Trophoblast cell (in vitro differentiated cells and primary cell): ENCODE measurements around the gene SRSF10.
"Not testable (repeated sequence)": the region's sequence is repeated elsewhere in the genome, so short reads cannot be mapped to it uniquely, and the experiment has no call there.

ENCODE experiments used
- DNase-seq, 2 donors: peaks; one replicate each; pipeline ENCODE4 v3.0.0-alpha.2; 2016
- H2AFZ ChIP-seq: 2 replicates; pipeline ENCODE4 v1.6.1; 2013; ENCODE audit warnings: low read length, moderate library complexity, mild to moderate bottlenecking; ENCODE audit not compliant: insufficient read depth, poor library complexity
- H2AK5ac ChIP-seq: 2 replicates; pipeline ENCODE4 v1.6.1; 2013; ENCODE audit warnings: mild to moderate bottlenecking, low read length
- H2BK120ac ChIP-seq: 2 replicates; pipeline ENCODE4 v1.6.1; 2013; ENCODE audit warnings: low read length, mild to moderate bottlenecking, moderate library complexity; ENCODE audit not compliant: insufficient read depth, poor library complexity
- H2BK12ac ChIP-seq: 2 replicates; pipeline ENCODE4 v1.6.1; 2013; ENCODE audit warnings: mild to moderate bottlenecking, low read length, moderate library complexity
- H2BK5ac ChIP-seq: 2 replicates; pipeline ENCODE4 v1.6.1; 2013; ENCODE audit warnings: low read length, low read depth, moderate library complexity, mild to moderate bottlenecking; ENCODE audit not compliant: poor library complexity
- H3K14ac ChIP-seq: 2 replicates; pipeline ENCODE4 v1.6.1; 2013; ENCODE audit warnings: mild to moderate bottlenecking, low read length
- H3K18ac ChIP-seq: 2 replicates; pipeline ENCODE4 v1.6.1; 2013; ENCODE audit warnings: mild to moderate bottlenecking, low read length
- H3K23ac ChIP-seq: 2 replicates; pipeline ENCODE4 v1.6.1; 2013; ENCODE audit warnings: low read length
- H3K27ac ChIP-seq: 2 replicates; pipeline ENCODE4 v1.5.1; 2013; ENCODE audit warnings: low read depth, mild to moderate bottlenecking, inconsistent platforms, low read length, moderate library complexity
- H3K27me3 ChIP-seq: 2 replicates; pipeline ENCODE4 v1.6.1; 2013; ENCODE audit warnings: inconsistent platforms, mild to moderate bottlenecking, low read length, moderate library complexity; ENCODE audit not compliant: insufficient read depth
- H3K36me3 ChIP-seq, 2 experiments: 1 replicate in 1 of 2; 2 replicates in 1 of 2; pipeline ENCODE4 v1.6.1; 2013; ENCODE audit warnings: low read length in 2 of 2, mild to moderate bottlenecking in 2 of 2, moderate library complexity in 1 of 2; ENCODE audit not compliant: insufficient read depth in 2 of 2, control insufficient read depth in 1 of 2
- H3K4ac ChIP-seq: 2 replicates; pipeline ENCODE4 v1.6.1; 2013; ENCODE audit warnings: low read depth, mild to moderate bottlenecking, low read length, moderate library complexity
- H3K4me1 ChIP-seq, 2 experiments: 1 replicate in 1 of 2; 2 replicates in 1 of 2; pipeline ENCODE4 v1.6.1; 2013; ENCODE audit warnings: low read length in 2 of 2, mild to moderate bottlenecking in 2 of 2, moderate library complexity in 1 of 2; ENCODE audit not compliant: insufficient read depth in 2 of 2, control insufficient read depth in 1 of 2
- H3K4me2 ChIP-seq: 2 replicates; pipeline ENCODE4 v1.6.1; 2013; ENCODE audit warnings: inconsistent platforms, mild to moderate bottlenecking, low read length, moderate library complexity
- H3K4me3 ChIP-seq: 2 replicates; pipeline ENCODE4 v1.5.1; 2013; ENCODE audit warnings: mild to moderate bottlenecking, low read depth, low read length, inconsistent platforms
- H3K79me1 ChIP-seq: one replicate; pipeline ENCODE4 v1.6.1; 2013; ENCODE audit warnings: low read length
- H3K79me2 ChIP-seq: 2 replicates; pipeline ENCODE4 v1.6.1; 2013; ENCODE audit warnings: low read length, mild to moderate bottlenecking; ENCODE audit not compliant: control insufficient read depth, insufficient read depth, poor library complexity
- H3K9ac ChIP-seq: 2 replicates; pipeline ENCODE4 v1.6.1; 2013; ENCODE audit warnings: mild to moderate bottlenecking, low read length
- H3K9me3 ChIP-seq: 2 replicates; pipeline ENCODE4 v1.6.1; 2013; ENCODE audit warnings: low read depth, mild to moderate bottlenecking, control low read depth, inconsistent platforms, low read length; ENCODE audit not compliant: insufficient read depth
- H4K12ac ChIP-seq: 2 replicates; pipeline ENCODE4 v1.6.1; 2013; ENCODE audit warnings: low read depth, mild to moderate bottlenecking, low read length, moderate library complexity
- H4K8ac ChIP-seq: 2 replicates; pipeline ENCODE4 v1.6.1; 2013; ENCODE audit warnings: low read depth, mild to moderate bottlenecking, low read length, moderate library complexity
- H4K91ac ChIP-seq: one replicate; pipeline ENCODE4 v1.6.1; 2013; ENCODE audit warnings: low read depth, mild to moderate bottlenecking, low read length, moderate library complexity
- WGBS: extraction: QIAGEN DNeasy Blood & Tissue Kit; methylation state at CpG from one replicate; pipeline ENCODE4 v1.1.7; 2013; ENCODE audit warnings: missing lambda C conversion rate; ENCODE audit not compliant: insufficient read length, insufficient coverage; ENCODE audit errors: extremely low coverage; 5-methylcytosine and 5-hydroxymethylcytosine counted together

SRSF10 gene

DNA sequence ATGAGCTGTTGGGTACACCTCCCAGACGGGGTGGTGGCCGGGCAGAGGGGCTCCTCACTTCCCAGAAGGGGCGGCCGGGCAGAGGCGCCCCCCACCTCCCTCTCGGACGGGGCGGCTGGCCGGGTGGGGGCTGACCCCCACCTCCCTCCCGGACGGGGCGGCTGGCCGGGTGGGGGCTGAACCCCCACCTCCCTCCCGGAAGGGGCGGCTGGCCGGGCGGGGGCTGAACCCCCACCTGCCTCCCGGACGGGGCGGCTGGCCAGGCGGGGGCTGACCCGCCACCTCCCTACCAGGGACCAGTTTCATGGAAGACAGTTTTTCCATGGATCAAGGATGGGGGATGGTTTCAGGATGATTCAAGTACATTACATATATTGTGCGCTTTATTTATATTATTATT lies 6.9 kb upstream of the SRSF10 start:
- not testable (repeated sequence) for H3K27ac ChIP-seq, H3K79me1 ChIP-seq, H4K12ac ChIP-seq, H3K14ac ChIP-seq, H2BK120ac ChIP-seq, H3K9ac ChIP-seq, H3K9me3 ChIP-seq, H2BK5ac ChIP-seq, H3K23ac ChIP-seq, H3K4me3 ChIP-seq, H2AK5ac ChIP-seq, H3K4ac ChIP-seq, H3K4me2 ChIP-seq, H2AFZ ChIP-seq, H4K91ac ChIP-seq, H3K18ac ChIP-seq, H3K4me1 ChIP-seq, H3K27me3 ChIP-seq, H4K8ac ChIP-seq, H2BK12ac ChIP-seq, H3K79me2 ChIP-seq, DNase-seq, H3K36me3 ChIP-seq
- no CpG with 5 or more reads among the region's 23 CpGs for WGBS

- Histone ChIP-seq H2BK120ac (no peak overlapping the region), H3K79me1 (peaks cover 7% of the 10 kb centered on the region), H2BK5ac (no peak overlapping the region), H2AFZ (no peak overlapping the region), H3K27ac (no peak overlapping the region), H3K23ac (no peak overlapping the region), H3K9me3 (no peaks in the 10 kb centered on the region), H4K91ac (no peak overlapping the region), H4K8ac (no peak overlapping the region), H4K12ac (no peak overlapping the region), H3K36me3 (no peaks in the 10 kb centered on the region), H3K4ac (no peak overlapping the region), H2BK12ac (no peak overlapping the region), H3K79me2 (peaks cover 5% of the 10 kb centered on the region), H3K9ac (no peak overlapping the region), H3K27me3 (no peaks in the 10 kb centered on the region), H3K18ac (no peak overlapping the region), H2AK5ac (no peak overlapping the region), H3K4me2 (no peak overlapping the region), H3K4me1 (peaks cover 3% of the 10 kb centered on the region in 2 experiments), H3K4me3 (no peak overlapping the region), H3K14ac (no peak overlapping the region)
- no peak for DNase-seq
- no CpG with 5 or more reads among the region's 5 CpGs for WGBS
Observed at GRCh38 chr1:23984417-23985186, 4.5 kb upstream of the SRSF10 start.

DNA sequence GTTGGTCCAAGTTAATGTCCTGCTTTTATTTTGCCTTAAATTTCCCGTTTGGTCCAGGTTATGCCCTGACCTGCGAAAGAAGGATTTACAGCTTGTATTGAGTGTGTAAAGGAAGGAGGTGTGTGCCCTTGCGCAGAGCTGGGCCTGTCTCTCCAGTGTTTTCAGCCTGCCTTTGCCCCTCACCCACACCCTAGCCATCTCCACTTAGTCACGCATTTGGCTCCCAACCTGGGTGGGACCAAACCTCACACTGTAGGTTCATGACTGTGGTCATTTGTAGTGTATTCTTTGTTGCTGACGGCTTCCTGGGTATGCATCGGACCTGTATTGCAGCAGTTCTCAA lies 572 bp upstream of the SRSF10 start:
- no peak overlapping the region for H3K23ac ChIP-seq
- peak overlapping the region; percentile 22 for H3K27ac ChIP-seq

GRCh38 chr1:23979387-23979880 lies 693 bp downstream of the SRSF10 start:
- Histone ChIP-seq H2BK5ac (peak overlapping the region; percentile 96), H3K4me1 (peaks cover 3% of the 10 kb centered on the region in 2 experiments), H3K14ac (peak overlapping the region; percentile 100), H3K23ac (no peak overlapping the region), H3K4me2 (peak overlapping the region; percentile 65), H4K91ac (peak overlapping the region; percentile 95), H2BK120ac (peak overlapping the region; percentile 86), H4K12ac (peak overlapping the region; percentile 99), H4K8ac (peak overlapping the region; percentile 96), H3K9me3 (no peaks in the 10 kb centered on the region), H3K4me3 (peak overlapping the region; percentile 98), H3K36me3 (peaks cover 6 to 9% of the 10 kb centered on the region in 2 experiments), H3K27me3 (no peaks in the 10 kb centered on the region), H3K4ac (peak overlapping the region; percentile 99), H3K9ac (peak overlapping the region; percentile 99), H3K79me2 (peaks cover 17% of the 10 kb centered on the region), H2AFZ (no peak overlapping the region), H3K18ac (peak overlapping the region; percentile 100), H2BK12ac (no peak overlapping the region), H3K79me1 (peaks cover 8% of the 10 kb centered on the region), H2AK5ac (no peak overlapping the region), H3K27ac (peak overlapping the region; percentile 95)
- no CpG with 5 or more reads among the region's 13 CpGs for WGBS
- no peak for DNase-seq

More for the DNA sequence above, 572 bp upstream of the SRSF10 start:
- Histone ChIP-seq H3K14ac (peak overlapping the region; percentile 83), H3K4me3 (no peak overlapping the region), H2BK120ac (no peak overlapping the region), H2AFZ (peak overlapping the region; percentile 76), H3K9ac (peak overlapping the region; percentile 30), H3K27me3 (no peaks in the 10 kb centered on the region), H3K4me2 (peak overlapping the region; percentile 63), H3K9me3 (no peaks in the 10 kb centered on the region), H3K18ac (no peak overlapping the region), H3K4me1 (peaks cover 3% of the 10 kb centered on the region in 2 experiments), H4K12ac (peak overlapping the region; percentile 96), H3K36me3 (peaks cover 4 to 7% of the 10 kb centered on the region in 2 experiments), H4K91ac (peak overlapping the region; percentile 85), H4K8ac (peak overlapping the region; percentile 84), H2AK5ac (peak overlapping the region; percentile 3), H3K79me2 (peaks cover 15% of the 10 kb centered on the region), H3K4ac (peak overlapping the region; percentile 57), H2BK5ac (no peak overlapping the region), H2BK12ac (no peak overlapping the region), H3K79me1 (peaks cover 8% of the 10 kb centered on the region)
- WGBS, result no CpG with 5 or more reads among the region's 6 CpGs
- DNase-seq, result peak; percentile 28 to 62
